DOHH2 (cell line): Measurements from ENCODE around the gene ALKBH4.

Experiments used
- H3F3A ChIP-seq: fragments of 200-600 bp; sonication (generic), shearing (Covaris generic); 2 replicates; pipeline ENCODE4 v1.6.0; 2016; ENCODE audit warnings: antibody characterized with exemption, mild to moderate bottlenecking; ENCODE audit not compliant: control insufficient read depth, insufficient read depth
- H3K27ac ChIP-seq: fragments of 200-600 bp; sonication (generic); 2 replicates; pipeline ENCODE4 v1.5.1; 2014; ENCODE audit warnings: low read depth, mild to moderate bottlenecking, low read length, moderate library complexity
- H3K27me3 ChIP-seq: fragments of 200-600 bp; sonication (generic); 2 replicates; pipeline ENCODE4 v1.6.1; 2014; ENCODE audit warnings: mild to moderate bottlenecking, low read length, mixed read lengths; ENCODE audit not compliant: control insufficient read depth
- H3K36me3 ChIP-seq: fragments of 200-600 bp; sonication (generic); 2 replicates; pipeline ENCODE4 v1.6.1; 2014; ENCODE audit warnings: mild to moderate bottlenecking, low read length, moderate library complexity, mixed read lengths; ENCODE audit not compliant: control insufficient read depth
- H3K4me1 ChIP-seq: fragments of 200-600 bp; sonication (generic); 2 replicates; pipeline ENCODE4 v1.6.1; 2014; ENCODE audit warnings: mild to moderate bottlenecking, low read length, mixed read lengths; ENCODE audit not compliant: control insufficient read depth
- H3K4me2 ChIP-seq: fragments of 200-600 bp; sonication (generic); 2 replicates; pipeline ENCODE4 v1.6.0; 2014; ENCODE audit warnings: mild to moderate bottlenecking, low read length, moderate library complexity
- H3K4me3 ChIP-seq: fragments of 200-600 bp; sonication (generic); 2 replicates; pipeline ENCODE4 v1.5.1; 2014; ENCODE audit warnings: mild to moderate bottlenecking, low read length, mixed read lengths
- H3K79me2 ChIP-seq: fragments of 200-600 bp; sonication (generic); 2 replicates; pipeline ENCODE4 v1.6.1; 2014; ENCODE audit warnings: mild to moderate bottlenecking, low read length, mixed read lengths; ENCODE audit not compliant: control insufficient read depth
- H3K9me2 ChIP-seq: fragments of 200-600 bp; sonication (generic); replicated peaks from 2 replicates; pipeline ENCODE4 v1.6.1; 2014; ENCODE audit warnings: mild to moderate bottlenecking, low read length, mixed read lengths; ENCODE audit not compliant: control insufficient read depth
- H3K9me3 ChIP-seq: fragments of 200-600 bp; sonication (generic); 2 replicates; pipeline ENCODE4 v1.6.1; 2014; ENCODE audit warnings: antibody characterized with exemption, low read length, mixed read lengths; ENCODE audit not compliant: control insufficient read depth, insufficient read depth
- H4K20me1 ChIP-seq: fragments of 200-600 bp; sonication (generic); 2 replicates; pipeline ENCODE4 v1.6.0; 2014; ENCODE audit warnings: low read depth, mild to moderate bottlenecking, antibody characterized with exemption, low read length, moderate library complexity; ENCODE audit not compliant: control insufficient read depth, insufficient read depth
- EZH2phosphoT487 ChIP-seq: fragments of 200-600 bp; sonication (generic); IDR thresholded peaks from 2 replicates; pipeline ENCODE4 v1.6.1; 2017; ENCODE audit warnings: borderline replicate concordance, mild to moderate bottlenecking, antibody characterized with exemption, low read length, moderate library complexity, mixed read lengths
- TF ChIP-seq, protein P1 (sequence below): fragments of 200-600 bp; sonication (generic); IDR thresholded peaks from one replicate; pipeline ENCODE4 v1.5.1; 2014; ENCODE audit warnings: antibody characterized with exemption, mild to moderate bottlenecking, low read depth, low read length; ENCODE audit not compliant: poor library complexity, severe bottlenecking

ALKBH4 gene

DNA sequence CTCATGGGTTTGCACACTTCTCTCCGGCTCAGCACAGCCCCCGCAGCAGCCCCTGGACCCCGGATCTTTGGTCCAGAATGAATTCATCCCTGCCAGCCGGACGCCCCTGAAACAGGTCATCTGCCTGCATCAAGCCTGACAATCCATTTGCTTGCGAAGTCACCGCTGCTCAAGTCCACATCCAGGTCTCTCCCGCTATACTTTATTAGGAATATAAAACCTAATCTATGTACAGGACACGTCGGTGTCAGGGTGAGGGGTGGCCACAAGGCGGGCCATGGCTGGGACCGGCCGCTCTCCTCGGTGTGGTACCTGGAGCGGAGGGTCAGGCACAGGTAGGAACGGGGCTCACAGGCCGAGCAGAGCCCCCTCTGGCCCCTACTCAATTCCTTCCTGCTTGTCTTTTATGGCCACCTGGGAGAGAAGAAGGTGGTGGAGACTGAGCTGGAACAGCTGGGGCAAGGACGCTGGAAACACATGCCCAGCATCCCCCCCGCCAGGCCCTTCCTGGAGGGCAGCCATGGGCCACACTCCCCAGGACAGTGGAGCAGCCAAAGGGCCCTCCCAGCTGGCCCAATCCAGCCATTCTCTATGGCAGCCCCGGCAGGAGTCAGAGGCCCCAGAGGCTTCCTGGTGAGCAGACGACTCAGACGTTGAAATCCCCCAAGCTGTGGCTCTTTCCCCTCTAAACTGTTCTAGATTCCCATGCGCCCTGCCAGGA, 8.8 kb upstream of the ALKBH4 start:
- Histone ChIP-seq H3K4me2 (no peak overlapping the region), H3K4me3 (no peak overlapping the region), H3K9me3 (no peaks in the 10 kb centered on the region), H3K4me1 (no peaks in the 10 kb centered on the region), H3F3A (no peaks in the 10 kb centered on the region), H3K36me3 (peaks cover 53% of the 10 kb centered on the region), H3K27ac (no peak overlapping the region), H3K27me3 (no peaks in the 10 kb centered on the region), H3K9me2 (no peaks in the 10 kb centered on the region), H3K79me2 (peaks cover 8% of the 10 kb centered on the region), H4K20me1 (peaks cover 2% of the 10 kb centered on the region; the same call in 1 of the 2 replicates)
- TF ChIP-seq EZH2phosphoT487: no peak
- TF ChIP-seq, protein P1, sequence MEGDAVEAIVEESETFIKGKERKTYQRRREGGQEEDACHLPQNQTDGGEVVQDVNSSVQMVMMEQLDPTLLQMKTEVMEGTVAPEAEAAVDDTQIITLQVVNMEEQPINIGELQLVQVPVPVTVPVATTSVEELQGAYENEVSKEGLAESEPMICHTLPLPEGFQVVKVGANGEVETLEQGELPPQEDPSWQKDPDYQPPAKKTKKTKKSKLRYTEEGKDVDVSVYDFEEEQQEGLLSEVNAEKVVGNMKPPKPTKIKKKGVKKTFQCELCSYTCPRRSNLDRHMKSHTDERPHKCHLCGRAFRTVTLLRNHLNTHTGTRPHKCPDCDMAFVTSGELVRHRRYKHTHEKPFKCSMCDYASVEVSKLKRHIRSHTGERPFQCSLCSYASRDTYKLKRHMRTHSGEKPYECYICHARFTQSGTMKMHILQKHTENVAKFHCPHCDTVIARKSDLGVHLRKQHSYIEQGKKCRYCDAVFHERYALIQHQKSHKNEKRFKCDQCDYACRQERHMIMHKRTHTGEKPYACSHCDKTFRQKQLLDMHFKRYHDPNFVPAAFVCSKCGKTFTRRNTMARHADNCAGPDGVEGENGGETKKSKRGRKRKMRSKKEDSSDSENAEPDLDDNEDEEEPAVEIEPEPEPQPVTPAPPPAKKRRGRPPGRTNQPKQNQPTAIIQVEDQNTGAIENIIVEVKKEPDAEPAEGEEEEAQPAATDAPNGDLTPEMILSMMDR: no peak

DNA sequence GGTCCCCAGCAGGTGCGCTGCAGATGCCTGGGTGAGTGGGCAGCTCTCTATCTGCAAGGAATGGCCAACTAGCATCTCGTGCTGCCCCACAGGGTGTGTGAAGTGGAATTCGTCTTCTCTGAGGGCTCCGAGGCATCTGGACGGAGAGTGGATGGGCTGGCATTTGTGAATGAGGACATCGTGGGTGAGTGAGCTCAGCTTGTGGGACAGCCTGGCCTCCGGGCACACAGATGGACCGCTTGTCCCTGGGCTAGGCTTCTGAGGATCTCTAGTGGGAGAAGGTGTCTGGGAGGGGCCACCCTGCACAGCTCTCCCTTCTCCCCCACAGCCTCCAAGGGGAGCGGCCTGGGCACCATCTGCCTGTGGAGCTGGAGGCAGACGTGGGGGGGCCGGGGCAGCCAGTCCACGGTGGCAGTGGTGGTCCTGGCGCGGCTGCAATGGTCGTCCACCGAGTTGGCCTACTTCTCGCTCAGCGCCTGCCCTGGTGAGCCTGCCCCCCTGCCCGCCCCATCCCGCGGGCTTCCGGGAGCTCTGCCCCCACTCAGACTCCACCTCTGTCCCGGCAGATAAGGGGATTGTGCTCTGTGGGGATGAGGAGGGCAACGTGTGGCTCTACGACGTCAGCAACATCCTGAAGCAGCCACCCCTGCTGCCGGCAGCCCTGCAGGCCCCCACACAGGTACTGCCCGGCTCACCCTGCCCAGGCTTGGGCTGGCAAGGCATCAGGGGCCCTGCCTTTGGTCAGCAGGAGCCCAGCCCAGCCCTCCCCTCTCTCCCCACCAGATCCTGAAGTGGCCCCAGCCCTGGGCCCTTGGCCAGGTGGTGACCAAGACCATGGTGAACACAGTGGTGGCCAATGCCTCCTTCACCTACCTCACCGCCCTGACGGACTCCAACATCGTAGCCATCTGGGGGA, 7.7 kb upstream of the ALKBH4 start:
- no peaks in the 10 kb centered on the region for H3K4me1 ChIP-seq
- H3K79me2 ChIP-seq: 0 out of 2 replicates have a peak, but pooled peaks cover 5% of the 10 kb centered on the region
- no peaks in the 10 kb centered on the region for H3K9me2 ChIP-seq
- H3K4me2 ChIP-seq: no peak overlapping the region
- TF ChIP-seq, protein P1: no peak
- TF ChIP-seq EZH2phosphoT487: no peak
- no peaks in the 10 kb centered on the region for H3F3A ChIP-seq
- peaks cover 2% of the 10 kb centered on the region; the same call in 1 of the 2 replicates for H4K20me1 ChIP-seq
- H3K36me3 ChIP-seq: peaks cover 64% of the 10 kb centered on the region
- no peak overlapping the region for H3K27ac ChIP-seq
- H3K4me3 ChIP-seq: no peak overlapping the region
- no peaks in the 10 kb centered on the region for H3K9me3 ChIP-seq
- H3K27me3 ChIP-seq: no peaks in the 10 kb centered on the region

DNA sequence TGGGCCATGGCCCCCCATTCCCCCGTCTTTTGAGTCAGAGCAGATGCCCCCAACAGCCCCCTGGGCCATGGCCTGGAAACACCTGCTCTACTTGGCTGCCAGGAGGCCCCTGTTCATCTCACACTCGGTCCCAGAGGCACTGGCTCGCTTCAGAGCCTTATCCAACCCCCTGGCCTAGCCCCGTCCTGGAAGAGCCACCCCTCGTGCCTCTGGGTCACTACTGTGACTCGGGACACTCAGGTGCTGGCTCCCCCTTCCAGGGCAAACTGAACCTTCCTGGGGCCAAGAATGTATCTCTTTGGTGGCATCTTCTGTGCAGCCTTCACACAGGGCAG, 7.1 kb upstream of the ALKBH4 start:
- TF ChIP-seq, protein P1: no peak
- no peak for TF ChIP-seq EZH2phosphoT487
- Histone ChIP-seq H3K9me3 (no peaks in the 10 kb centered on the region), H3K4me3 (no peak overlapping the region), H3K9me2 (no peaks in the 10 kb centered on the region), H3F3A (no peaks in the 10 kb centered on the region), H3K36me3 (peaks cover 66% of the 10 kb centered on the region), H3K4me1 (peaks cover 3% of the 10 kb centered on the region), H3K4me2 (no peak overlapping the region), H3K79me2 (0 out of 2 replicates have a peak, but pooled peaks cover 5% of the 10 kb centered on the region), H3K27me3 (no peaks in the 10 kb centered on the region), H3K27ac (no peak overlapping the region), H4K20me1 (peaks cover 2% of the 10 kb centered on the region; the same call in 1 of the 2 replicates)
